Thyroid gland (tissue), 4 donors: Measurements from ENCODE around the gene EXOSC6. TPM values are rescaled to one million over a fixed set of nuclear protein-coding genes. Genes with fewer than 3 reads are reported as not detected.
"Not testable (repeated sequence)": the region's sequence is repeated elsewhere in the genome, so short reads cannot be mapped to it uniquely, and the experiment has no call there.

Experiments
- DNase-seq, 2 donors: peaks; one replicate each; pipeline ENCODE4 v3.0.0-alpha.2; 2019
- H3K27ac ChIP-seq, 3 donors: fragments of 200-600 bp; sonication (generic); 1 replicate in 2 of 3; 2 replicates in 1 of 3; pipeline ENCODE4 v1.5.1; 2016 to 2019; ENCODE audit warnings: mild to moderate bottlenecking in 1 of 3, moderate library complexity in 1 of 3
- H3K27me3 ChIP-seq: fragments of 200-600 bp; sonication (generic); one replicate; pipeline ENCODE4 v1.5.1; 2019
- H3K36me3 ChIP-seq, 2 donors: fragments of 200-600 bp; sonication (generic); one replicate each; pipeline ENCODE4 v1.5.1; 2016 to 2019
- H3K4me1 ChIP-seq, 2 donors: fragments of 200-600 bp; sonication (generic); one replicate each; pipeline ENCODE4 v1.5.1; 2017 to 2019
- H3K4me3 ChIP-seq, 3 donors: fragments of 200-600 bp; sonication (generic); replicated peaks in 1 of 3; 1 replicate in 2 of 3; 2 replicates in 1 of 3; pipeline ENCODE4 v1.5.1; 2016; ENCODE audit warnings: mild to moderate bottlenecking in 1 of 3
- H3K9me3 ChIP-seq: fragments of 200-600 bp; sonication (generic); one replicate; pipeline ENCODE4 v1.5.1; 2017
- POLR2A ChIP-seq, 2 donors: fragments of 450-650 bp; IDR thresholded peaks; one replicate each; pipeline ENCODE4 v1.6.1; 2017; ENCODE audit warnings: antibody characterized with exemption in 2 of 2, mild to moderate bottlenecking in 2 of 2, moderate library complexity in 1 of 2
- WGBS, 2 donors: methylation state at CpG; one replicate each; pipeline ENCODE4 v1.1.5; 2017; 5-methylcytosine and 5-hydroxymethylcytosine counted together
- intact Hi-C: fragments of 100-400 bp; cut with DNase I; formaldehyde crosslinking; loops from one replicate; pipeline ENCODE4 v1.15.1; 2023
- total RNA-seq, 4 donors: library from RNA; depleted of rRNA; stranded (reverse); fragments of >200 nt; gene quantifications; one replicate each; pipeline ENCODE4 v1.2.3, GENCODE V29; 2016
- TF ChIP-seq, protein P1 (sequence below), 6 experiments: fragments of 200-600 bp in 3 of 6; fragments of 450-650 bp in 3 of 6; sonication (generic) in 3 of 6; IDR thresholded peaks; one replicate each; pipeline ENCODE4 v1.5.1; 2016 to 2019; ENCODE audit warnings: antibody characterized with exemption in 6 of 6, mild to moderate bottlenecking in 2 of 6, inconsistent platforms in 1 of 6, moderate library complexity in 1 of 6

The EXOSC6 gene
- total RNA-seq, 4 donors from 2014 or later, result 22.5 to 47.7 (median 24.3) TPM

- intact Hi-C loops, result no loop called here
- DNase-seq, result no peak
- Histone ChIP-seq H3K27ac (no peak overlapping the region), H3K27me3 (no peaks in the 10 kb centered on the region), H3K4me3 (no peak overlapping the region), H3K4me1 (peaks cover 6 to 10% of the 10 kb centered on the region in 2 donors), H3K9me3 (no peaks in the 10 kb centered on the region), H3K36me3 (no peaks in the 10 kb centered on the region)
- TF ChIP-seq, protein P1, sequence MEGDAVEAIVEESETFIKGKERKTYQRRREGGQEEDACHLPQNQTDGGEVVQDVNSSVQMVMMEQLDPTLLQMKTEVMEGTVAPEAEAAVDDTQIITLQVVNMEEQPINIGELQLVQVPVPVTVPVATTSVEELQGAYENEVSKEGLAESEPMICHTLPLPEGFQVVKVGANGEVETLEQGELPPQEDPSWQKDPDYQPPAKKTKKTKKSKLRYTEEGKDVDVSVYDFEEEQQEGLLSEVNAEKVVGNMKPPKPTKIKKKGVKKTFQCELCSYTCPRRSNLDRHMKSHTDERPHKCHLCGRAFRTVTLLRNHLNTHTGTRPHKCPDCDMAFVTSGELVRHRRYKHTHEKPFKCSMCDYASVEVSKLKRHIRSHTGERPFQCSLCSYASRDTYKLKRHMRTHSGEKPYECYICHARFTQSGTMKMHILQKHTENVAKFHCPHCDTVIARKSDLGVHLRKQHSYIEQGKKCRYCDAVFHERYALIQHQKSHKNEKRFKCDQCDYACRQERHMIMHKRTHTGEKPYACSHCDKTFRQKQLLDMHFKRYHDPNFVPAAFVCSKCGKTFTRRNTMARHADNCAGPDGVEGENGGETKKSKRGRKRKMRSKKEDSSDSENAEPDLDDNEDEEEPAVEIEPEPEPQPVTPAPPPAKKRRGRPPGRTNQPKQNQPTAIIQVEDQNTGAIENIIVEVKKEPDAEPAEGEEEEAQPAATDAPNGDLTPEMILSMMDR (IDR thresholded peaks at IDR 0.05), result no peak
- TF ChIP-seq POLR2A (IDR thresholded peaks at IDR 0.05), result no peak
- WGBS, 2 donors, result 90 to 92% methylated on average over 22 to 28 of the region's 28 CpGs
Measured at GRCh38 chr16:70294385-70295025, 42.8 kb upstream of the EXOSC6 start.

GRCh38 chr16:70292148-70292547 is 40.4 kb upstream of the EXOSC6 start:
- H3K27ac ChIP-seq, H3K4me3 ChIP-seq, H3K27me3 ChIP-seq, intact Hi-C loops, H3K9me3 ChIP-seq, DNase-seq, H3K36me3 ChIP-seq: not testable (repeated sequence)
- WGBS, 2 donors, result 96% methylated on average over 11 of the region's 11 CpGs
- H3K4me1 ChIP-seq, result peaks cover 9 to 12% of the 10 kb centered on the region in 2 donors

- peaks cover 9 to 12% of the 10 kb centered on the region in 2 donors for H3K4me1 ChIP-seq
- H3K9me3 ChIP-seq, result no peaks in the 10 kb centered on the region
- intact Hi-C loops, result no loop called here
- no peak for TF ChIP-seq POLR2A (IDR thresholded peaks at IDR 0.05)
- TF ChIP-seq, protein P1 (IDR thresholded peaks at IDR 0.05), result no peak
- no peak for DNase-seq
- H3K27me3 ChIP-seq, result no peaks in the 10 kb centered on the region
- H3K36me3 ChIP-seq, result no peaks in the 10 kb centered on the region
- H3K27ac ChIP-seq, result no peak overlapping the region
- no peak overlapping the region for H3K4me3 ChIP-seq
Measured at GRCh38 chr16:70290949-70291519, 39.3 kb upstream of the EXOSC6 start.

- intact Hi-C loops, result no loop called here
- DNase-seq, result peak; percentile 97 to 98
- no peaks in the 10 kb centered on the region for H3K9me3 ChIP-seq
- H3K27me3 ChIP-seq, result no peaks in the 10 kb centered on the region
- TF ChIP-seq, protein P1 (IDR thresholded peaks at IDR 0.05), result peak in 1 of 6 experiments; percentile 17
- peak; percentile 82 to 98 for TF ChIP-seq POLR2A (IDR thresholded peaks at IDR 0.05)
- H3K27ac ChIP-seq, result peak within 1 kb of the TSS; percentile 73 to 85 (median 84)
- peak within 1 kb of the TSS; percentile 33 to 63 (median 57) for H3K4me3 ChIP-seq
- 4 to 6% methylated on average over 21 to 25 of the region's 53 CpGs for WGBS, 2 donors
- peaks cover 0 to 10% of the 10 kb centered on the region in 2 donors for H3K36me3 ChIP-seq
- H3K4me1 ChIP-seq, result peaks cover 9 to 12% of the 10 kb centered on the region in 2 donors
Measured at GRCh38 chr16:70289229-70290094, 37.7 kb upstream of the EXOSC6 start, which contains the start of gene AARS1. Gene AARS1 (minus strand): TSS chr16:70289506. CDS start chr16:70282763, 6,743 bp downstream.

- H3K4me3 ChIP-seq, H3K27ac ChIP-seq, intact Hi-C loops, H3K9me3 ChIP-seq, H3K27me3 ChIP-seq, DNase-seq: not testable (repeated sequence)
- Histone ChIP-seq H3K4me1 (peaks cover 9 to 12% of the 10 kb centered on the region in 2 donors), H3K36me3 (peaks cover 12 to 27% of the 10 kb centered on the region in 2 donors)
- WGBS, 2 donors, result 94 to 96% methylated on average over 17 of the region's 17 CpGs
Measured at GRCh38 chr16:70287304-70287971, 35.7 kb upstream of the EXOSC6 start.
